B cell (primary cell): ENCODE results near the gene CDX4. TPM values are rescaled to one million over a fixed set of nuclear protein-coding genes. Genes with fewer than 3 reads are reported as not detected.

Source experiments
- ATAC-seq: fragments of 200-7000 bp; cut with Tn5 transposase; one replicate; pipeline ENCODE4 v1.10.0; 2021; ENCODE audit warnings: low read depth, mild to moderate bottlenecking, moderate number of reproducible peaks, moderate library complexity
- CTCF ChIA-PET: fragments of 350-600 bp; sonication (Branson Sonifier 250); formaldehyde crosslinking; loops from one replicate; lab custom pipeline; 2021; ENCODE audit warnings: antibody characterized with exemption, inconsistent platforms; lab: Charles Lee
- POLR2A ChIA-PET: fragments of 350-600 bp; sonication (Branson Sonifier 250); formaldehyde crosslinking; loops from one replicate; lab custom pipeline; 2021; ENCODE audit warnings: antibody characterized with exemption; lab: Charles Lee
- DNase-seq: peaks from one replicate; pipeline ENCODE4 v3.0.0; 2013
- H2AFZ ChIP-seq: 2 replicates; pipeline ENCODE4 v1.6.1; 2012; ENCODE audit warnings: mild to moderate bottlenecking, low read depth, low read length; ENCODE audit not compliant: insufficient read depth, poor library complexity, severe bottlenecking
- H3K27ac ChIP-seq, 2 donors: 1 replicate in 1 of 2; 2 replicates in 1 of 2; pipeline ENCODE4 v1.5.1; 2012 to 2013; ENCODE audit warnings: low read length in 2 of 2, mild to moderate bottlenecking in 2 of 2, moderate library complexity in 1 of 2
- H3K27me3 ChIP-seq, 4 experiments: fragments of 200-600 bp in 1 of 4; sonication (generic) in 1 of 4; replicated peaks in 1 of 4; 1 replicate in 2 of 4; 2 replicates in 2 of 4; pipeline versions ENCODE4 v1.6.1 to v1.7.0; 2013 to 2016; ENCODE audit warnings: low read length in 3 of 4, mild to moderate bottlenecking in 2 of 4, mixed read lengths in 1 of 4, moderate library complexity in 1 of 4; ENCODE audit not compliant: insufficient read depth in 4 of 4, control insufficient read depth in 3 of 4; ENCODE audit errors: control extremely low read depth in 1 of 4
- H3K36me3 ChIP-seq, 2 experiments: replicated peaks in 1 of 2; 1 replicate in 1 of 2; 2 replicates in 1 of 2; pipeline versions ENCODE4 v1.6.1 to v1.7.1; 2013; ENCODE audit warnings: low read length in 1 of 2; ENCODE audit not compliant: insufficient read depth in 2 of 2, control insufficient read depth in 1 of 2; ENCODE audit errors: control extremely low read depth in 1 of 2, extremely low read depth in 1 of 2
- H3K4me1 ChIP-seq, 2 donors: fragments of 200-600 bp in 1 of 2; sonication (generic) in 1 of 2; 1 replicate in 1 of 2; 2 replicates in 1 of 2; pipeline versions ENCODE4 v1.5.1 to v1.6.1; 2013 to 2017; ENCODE audit warnings: low read length in 2 of 2; ENCODE audit not compliant: control insufficient read depth in 2 of 2, insufficient read depth in 2 of 2
- H3K4me2 ChIP-seq: replicated peaks from 2 replicates; pipeline ENCODE3; 2012; ENCODE audit warnings: mild to moderate bottlenecking, low read depth, low read length; ENCODE audit not compliant: poor library complexity, severe bottlenecking
- H3K4me3 ChIP-seq, 5 experiments: fragments of 200-600 bp in 1 of 5; sonication (generic) in 1 of 5; 1 replicate in 3 of 5; 2 replicates in 2 of 5; pipeline versions ENCODE4 v1.5.1 to v1.7.0; 2011 to 2016; ENCODE audit warnings: low read length in 4 of 5, mild to moderate bottlenecking in 4 of 5, low read depth in 2 of 5, control low read depth in 1 of 5, moderate library complexity in 1 of 5; ENCODE audit not compliant: insufficient read depth in 1 of 5; ENCODE audit errors: control extremely low read depth in 1 of 5, extremely low read depth in 1 of 5
- H3K79me2 ChIP-seq: fragments of 200-600 bp; sonication (generic); one replicate; pipeline ENCODE4 v1.6.0; 2016; ENCODE audit warnings: low read length; ENCODE audit not compliant: control insufficient read depth, insufficient read depth
- H3K9ac ChIP-seq: fragments of 200-600 bp; sonication (generic); 2 replicates; pipeline ENCODE4 v1.6.1; 2017; ENCODE audit warnings: mild to moderate bottlenecking, low read length, moderate library complexity
- H3K9me3 ChIP-seq, 3 donors: one replicate each; pipeline versions ENCODE4 v1.6.1 to v1.7.1; 2013; ENCODE audit warnings: low read length in 2 of 3; ENCODE audit not compliant: control insufficient read depth in 2 of 3, insufficient read depth in 1 of 3; ENCODE audit errors: control extremely low read depth in 1 of 3
- H4K20me1 ChIP-seq: 2 replicates; pipeline ENCODE4 v1.6.0; 2012; ENCODE audit warnings: mild to moderate bottlenecking, low read length; ENCODE audit not compliant: insufficient read depth, control insufficient read depth, poor library complexity, severe bottlenecking
- H3K27ac Mint-ChIP-seq: one replicate; pipeline ENCODE4 v1.8.0; 2021; ENCODE audit warnings: mixed read lengths
- H3K27me3 Mint-ChIP-seq: one replicate; pipeline ENCODE4 v1.8.0; 2021; ENCODE audit warnings: mixed read lengths
- H3K4me1 Mint-ChIP-seq: one replicate; pipeline ENCODE4 v1.8.0; 2021; ENCODE audit warnings: mixed read lengths
- H3K4me3 Mint-ChIP-seq: one replicate; pipeline ENCODE4 v1.8.0; 2021; ENCODE audit warnings: mixed read lengths
- H3K9me3 Mint-ChIP-seq: one replicate; pipeline ENCODE4 v1.8.0; 2022; ENCODE audit warnings: mixed read lengths; ENCODE audit not compliant: insufficient read depth
- CTCF ChIP-seq: fragments of 200-600 bp; IDR thresholded peaks from one replicate; pipeline ENCODE4 v1.8.0; 2022; ENCODE audit warnings: antibody characterized with exemption, mild to moderate bottlenecking
- EZH2 ChIP-seq: IDR thresholded peaks from 2 replicates; pipeline ENCODE4 v1.6.1; 2012; ENCODE audit warnings: borderline replicate concordance, low read depth, mild to moderate bottlenecking, moderate library complexity, low read length; ENCODE audit not compliant: insufficient read depth, poor library complexity, severe bottlenecking
- WGBS: methylation state at CpG from one replicate; pipeline ENCODE4 v1.1.5; 2013; ENCODE audit warnings: missing lambda C conversion rate; ENCODE audit not compliant: insufficient coverage; 5-methylcytosine and 5-hydroxymethylcytosine counted together
- intact Hi-C: fragments of 100-400 bp; cut with micrococcal nuclease; formaldehyde crosslinking; loops from one replicate; pipeline ENCODE4 v1.10.0; 2022
- polyA plus RNA-seq: library from polyadenylated mRNA; depleted of rRNA; stranded (reverse); fragments of >200 nt; gene quantifications from 2 replicates; pipeline ENCODE4 v1.2.3, GENCODE V29; 2012
- total RNA-seq, 2 donors: library from RNA; stranded (reverse); fragments of 120-200 nt in 1 of 2; gene quantifications; 1 replicate in 1 of 2; 2 replicates in 1 of 2; pipeline versions ENCODE4 v1.2.3 to v1.2.4, GENCODE V29; 2013 to 2022

Gene CDX4
- total and polyA plus RNA-seq, 2 donors (not counting 1 experiment from before 2014, with no cell fraction given), result not detected

DNA sequence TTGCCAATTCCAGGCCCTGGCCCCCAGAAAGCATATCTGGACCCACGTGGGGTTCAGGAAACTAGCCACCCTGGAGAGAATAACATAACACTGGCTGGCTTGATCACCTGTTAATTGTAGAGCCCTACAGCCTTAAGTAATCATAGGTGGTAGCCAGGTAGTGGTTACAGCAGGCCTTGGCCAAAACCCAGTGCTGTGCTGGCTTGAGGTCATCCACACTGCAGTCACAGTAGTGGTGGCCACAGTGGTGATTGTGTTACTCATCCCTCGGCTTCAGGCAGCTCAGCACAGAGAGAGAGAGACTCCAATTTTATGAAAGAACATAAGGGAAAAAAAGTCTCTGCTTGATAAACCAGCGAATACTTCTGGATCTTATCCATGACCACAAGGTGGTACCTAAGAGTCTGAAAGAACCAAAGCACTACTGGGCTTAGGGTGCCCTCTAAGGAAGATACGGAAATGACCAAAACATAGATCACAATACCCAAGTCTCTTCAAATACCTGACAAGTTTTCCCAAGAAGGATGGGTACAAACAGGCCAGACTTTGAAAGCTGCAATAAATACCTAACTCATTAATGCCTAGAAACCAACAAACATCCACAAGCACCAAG, 46.6 kb upstream of the CDX4 start:
- H3K79me2 ChIP-seq, result no peaks in the 10 kb centered on the region
- DNase-seq (no peak), ATAC-seq (no peak)
- H3K4me1 ChIP-seq, result no peaks in the 10 kb centered on the region
- Mint-ChIP-seq H3K27me3 (peaks cover 3% of the 10 kb centered on the region), H3K27ac (no peak overlapping the region), H3K4me3 (no peak overlapping the region), H3K4me1 (no peaks in the 10 kb centered on the region), H3K9me3 (no peaks in the 10 kb centered on the region)
- H3K36me3 ChIP-seq, result no peaks in the 10 kb centered on the region
- H3K9me3 ChIP-seq, result no peaks in the 10 kb centered on the region
- no peak overlapping the region for H3K27ac ChIP-seq
- WGBS, result 82% methylated on average over 2 of the region's 4 CpGs
- no peak overlapping the region for H3K9ac ChIP-seq
- TF ChIP-seq EZH2 (no peak), CTCF (no peak)
- intact Hi-C loops, result no loop called here
- H4K20me1 ChIP-seq, result no peaks in the 10 kb centered on the region
- H2AFZ ChIP-seq, result no peak overlapping the region
- H3K27me3 ChIP-seq, result no peaks in the 10 kb centered on the region
- H3K4me2 ChIP-seq, result no peak overlapping the region
- H3K4me3 ChIP-seq, result no peak overlapping the region
- CTCF ChIA-PET, result no interaction called here
- POLR2A ChIA-PET, result no interaction called here

DNA sequence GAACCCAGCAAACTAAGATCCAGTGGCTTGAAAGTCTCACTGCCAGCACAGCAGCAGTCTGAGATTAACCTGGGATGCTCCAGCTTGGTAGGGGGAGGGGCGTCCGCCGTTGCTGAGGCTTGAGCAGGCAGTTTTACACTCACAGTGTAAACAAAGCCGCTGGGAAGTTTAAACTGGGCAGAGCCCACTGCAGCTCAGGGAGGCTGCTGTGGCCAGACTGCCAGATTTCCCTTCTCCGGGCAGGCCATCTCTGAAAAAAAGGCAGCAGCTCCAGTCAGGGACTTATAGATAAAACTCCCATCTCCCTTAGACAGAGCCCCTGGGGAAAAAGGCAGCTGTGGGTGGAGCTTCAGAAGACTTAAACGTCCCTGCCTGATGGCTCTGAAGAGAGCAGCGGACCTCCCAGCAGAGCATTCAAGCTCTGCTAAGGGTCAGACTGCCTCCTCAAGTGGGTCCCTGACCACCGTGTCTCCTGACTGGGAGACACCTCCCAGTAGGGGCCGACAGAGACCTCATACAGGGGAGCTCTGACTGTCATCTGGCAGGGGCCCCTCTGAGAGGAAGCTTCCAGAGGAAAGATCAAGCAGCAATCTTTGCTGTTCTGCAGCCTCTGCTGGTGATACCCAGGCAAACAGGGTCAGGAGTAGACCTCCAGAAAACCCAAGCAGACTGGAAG, 45.1 kb upstream of the CDX4 start:
- H3K79me2 ChIP-seq, result no peaks in the 10 kb centered on the region
- H3K4me2 ChIP-seq, result no peak overlapping the region
- H2AFZ ChIP-seq, result no peak overlapping the region
- Mint-ChIP-seq H3K27ac (no peak overlapping the region), H3K4me3 (no peak overlapping the region), H3K27me3 (peaks cover 3% of the 10 kb centered on the region), H3K9me3 (no peaks in the 10 kb centered on the region), H3K4me1 (no peaks in the 10 kb centered on the region)
- TF ChIP-seq CTCF (no peak), EZH2 (no peak)
- H3K36me3 ChIP-seq, result no peaks in the 10 kb centered on the region
- no peaks in the 10 kb centered on the region for H3K9me3 ChIP-seq
- no peak overlapping the region for H3K4me3 ChIP-seq
- ChIA-PET POLR2A (no interaction called here), CTCF (no interaction called here)
- DNase-seq, result no peak
- no peaks in the 10 kb centered on the region for H3K4me1 ChIP-seq
- H3K9ac ChIP-seq, result no peak overlapping the region
- H3K27ac ChIP-seq, result no peak overlapping the region
- intact Hi-C loops, result no loop called here
- no peaks in the 10 kb centered on the region for H3K27me3 ChIP-seq
- no peak for ATAC-seq
- no peaks in the 10 kb centered on the region for H4K20me1 ChIP-seq
- WGBS, result 57% methylated on average over 7 of the region's 9 CpGs
